SK-N-SH (cell line): ENCODE measurements around the gene NMS.

ENCODE experiments used
- CTCF ChIP-seq: fragments of 200-600 bp; sonication (generic); IDR thresholded peaks from 2 replicates; pipeline ENCODE4 v1.6.1; 2017; ENCODE audit warnings: antibody characterized with exemption, mild to moderate bottlenecking, moderate library complexity
- EP300 ChIP-seq, 2 experiments: IDR thresholded peaks; 2 replicates each; pipeline versions ENCODE4 v1.4.0 to v1.6.1; 2012; ENCODE audit warnings: borderline replicate concordance in 1 of 2, low read depth in 1 of 2, low read length in 1 of 2
- GATA2 ChIP-seq: sonication (generic); formaldehyde crosslinking; IDR thresholded peaks from 2 replicates; pipeline ENCODE4 v1.5.0; 2020; ENCODE audit warnings: mild to moderate bottlenecking, missing genetic modification reagents
- MXI1 ChIP-seq: IDR thresholded peaks from 2 replicates; pipeline ENCODE4 v1.6.1; 2012; ENCODE audit warnings: mild to moderate bottlenecking, low read depth, low read length, improper control_type of control experiment

- TF ChIP-seq MXI1 (no peak), EP300 (IDR thresholded peaks at IDR 0.05; ENCODE audit: borderline replicate concordance in 1 of 2, low read depth in 1 of 2, low read length in 1 of 2) (no peak), CTCF (no peak), GATA2 (CRISPR knock-in tag) (no peak)
These were observed 45.9 kb upstream of the NMS start for GRCh38 chr2:100424277-100424875.
